Measurements from ENCODE around the gene NUDT19. TPM values are rescaled to one million over a fixed set of nuclear protein-coding genes. Genes with fewer than 3 reads are reported as not detected.
"Not testable (repeated sequence)": the region's sequence is repeated elsewhere in the genome, so short reads cannot be mapped to it uniquely, and the experiment has no call there.

The NUDT19 gene
- total RNA-seq, 4 donors from 2014 or later = 6.1 to 13.6 (median 9.0) TPM

GRCh38 chr19:32687681-32688080 lies 3.9 kb upstream of the NUDT19 start:
- no peak overlapping the region for H3K4me3 ChIP-seq
- WGBS, 2 donors (ENCODE audit: low coverage in 1 of 2) = 60 to 92% methylated on average over 2 to 3 of the region's 4 CpGs
- H3K9me3 ChIP-seq = no peaks in the 10 kb centered on the region
- peaks cover 0 to 21% (median 2%) of the 10 kb centered on the region in 3 donors for H3K4me1 ChIP-seq
- TF ChIP-seq EP300 (IDR thresholded peaks at IDR 0.05) (no peak), POLR2AphosphoS5 (IDR thresholded peaks at IDR 0.05) (no peak), POLR2A (IDR thresholded peaks at IDR 0.05) (no peak), CTCF (IDR thresholded peaks at IDR 0.05) (no peak)
- no peaks in the 10 kb centered on the region for H3K36me3 ChIP-seq
- H3K27me3 ChIP-seq = no peaks in the 10 kb centered on the region
- ATAC-seq = no peak
- no peak overlapping the region for H3K27ac ChIP-seq

- Histone ChIP-seq H3K36me3 (no peaks in the 10 kb centered on the region), H3K27ac (no peak overlapping the region), H3K4me3 (no peak overlapping the region), H3K9me3 (no peaks in the 10 kb centered on the region), H3K4me1 (peaks cover 0 to 27% (median 8%) of the 10 kb centered on the region in 3 donors), H3K27me3 (no peaks in the 10 kb centered on the region)
- 67% methylated on average over 1 of the region's 1 CpG; no CpG with 5 or more reads in 1 of the 2 donors for WGBS, 2 donors (ENCODE audit: low coverage in 1 of 2)
- no peak for ATAC-seq
- TF ChIP-seq CTCF (IDR thresholded peaks at IDR 0.05) (no peak), POLR2A (IDR thresholded peaks at IDR 0.05) (no peak), POLR2AphosphoS5 (IDR thresholded peaks at IDR 0.05) (no peak), EP300 (IDR thresholded peaks at IDR 0.05) (no peak)
These were observed 3.3 kb upstream of the NUDT19 start for GRCh38 chr19:32688311-32688710.

- no peaks in the 10 kb centered on the region for H3K9me3 ChIP-seq
- peak; percentile 78 for ATAC-seq
- H3K4me1 ChIP-seq = peaks cover 0 to 64% (median 23%) of the 10 kb centered on the region in 3 donors
- no CpG with 5 or more reads among the region's 93 CpGs for WGBS, 2 donors (ENCODE audit: low coverage in 1 of 2)
- no peak for TF ChIP-seq POLR2A (IDR thresholded peaks at IDR 0.05)
- TF ChIP-seq EP300 (IDR thresholded peaks at IDR 0.05) = no peak
- TF ChIP-seq CTCF (IDR thresholded peaks at IDR 0.05) = peak in 1 of 4 experiments; percentile 10
- H3K27ac ChIP-seq = peak overlapping the region; percentile 27 to 90 (median 82)
- H3K36me3 ChIP-seq = peaks cover 0 to 7% of the 10 kb centered on the region in 2 donors
- H3K27me3 ChIP-seq = no peaks in the 10 kb centered on the region
- H3K4me3 ChIP-seq = peak overlapping the region; percentile 56 to 70
These were observed 518 bp downstream of the NUDT19 start for GRCh38 chr19:32691952-32692726.

- H3K27ac ChIP-seq = peak overlapping the region in 3 of 4 donors; percentile 82 to 90 (median 83)
These were observed 1.1 kb downstream of the NUDT19 start for GRCh38 chr19:32692727-32693061.

GRCh38 chr19:32693151-32694108 lies 1.8 kb downstream of the NUDT19 start:
- 91 to 93% methylated on average over 8 to 13 of the region's 20 CpGs for WGBS, 2 donors (ENCODE audit: low coverage in 1 of 2)
- Histone ChIP-seq H3K4me3 (peak overlapping the region in 1 of 2 donors; percentile 70), H3K4me1 (peaks cover 0 to 64% (median 23%) of the 10 kb centered on the region in 3 donors), H3K36me3 (peaks cover 0 to 18% of the 10 kb centered on the region in 2 donors)
- not testable (repeated sequence) for H3K27ac ChIP-seq, H3K9me3 ChIP-seq, ATAC-seq, H3K27me3 ChIP-seq

More at GRCh38 chr19:32692727-32693061, 1.1 kb downstream of the NUDT19 start:
- no peak for TF ChIP-seq POLR2AphosphoS5 (IDR thresholded peaks at IDR 0.05)
- no peak for TF ChIP-seq EP300 (IDR thresholded peaks at IDR 0.05)
- TF ChIP-seq POLR2A (IDR thresholded peaks at IDR 0.05) = no peak
- TF ChIP-seq CTCF (IDR thresholded peaks at IDR 0.05) = no peak
- Histone ChIP-seq H3K36me3 (peaks cover 0 to 12% of the 10 kb centered on the region in 2 donors), H3K4me3 (peak overlapping the region; percentile 56 to 70), H3K27me3 (no peaks in the 10 kb centered on the region), H3K4me1 (peaks cover 0 to 64% (median 23%) of the 10 kb centered on the region in 3 donors), H3K9me3 (no peaks in the 10 kb centered on the region)
- no peak for ATAC-seq
- WGBS, 2 donors (ENCODE audit: low coverage in 1 of 2) = 64 to 83% methylated on average over 1 to 4 of the region's 7 CpGs

- 58 to 60% methylated on average over 1 to 2 of the region's 2 CpGs for WGBS, 2 donors (ENCODE audit: low coverage in 1 of 2)
- not testable (repeated sequence) for H3K27me3 ChIP-seq, H3K27ac ChIP-seq, ATAC-seq, H3K9me3 ChIP-seq
- H3K36me3 ChIP-seq = peaks cover 0 to 27% of the 10 kb centered on the region in 2 donors
- H3K4me1 ChIP-seq = peaks cover 0 to 64% (median 23%) of the 10 kb centered on the region in 3 donors
- H3K4me3 ChIP-seq = peak overlapping the region in 1 of 2 donors; percentile 13
These were observed 2.7 kb downstream of the NUDT19 start for GRCh38 chr19:32694316-32694715.

GRCh38 chr19:32694851-32695250 lies 3.2 kb downstream of the NUDT19 start:
- H3K27me3 ChIP-seq, H3K4me3 ChIP-seq, ATAC-seq, H3K27ac ChIP-seq, H3K9me3 ChIP-seq: not testable (repeated sequence)
- Histone ChIP-seq H3K36me3 (peaks cover 0 to 32% of the 10 kb centered on the region in 2 donors), H3K4me1 (peaks cover 0 to 64% (median 23%) of the 10 kb centered on the region in 3 donors)
- WGBS, 2 donors (ENCODE audit: low coverage in 1 of 2) = 37 to 41% methylated on average over 2 of the region's 2 CpGs
